Measurements from ENCODE around the gene LRCH3.

LRCH3 gene

DNA sequence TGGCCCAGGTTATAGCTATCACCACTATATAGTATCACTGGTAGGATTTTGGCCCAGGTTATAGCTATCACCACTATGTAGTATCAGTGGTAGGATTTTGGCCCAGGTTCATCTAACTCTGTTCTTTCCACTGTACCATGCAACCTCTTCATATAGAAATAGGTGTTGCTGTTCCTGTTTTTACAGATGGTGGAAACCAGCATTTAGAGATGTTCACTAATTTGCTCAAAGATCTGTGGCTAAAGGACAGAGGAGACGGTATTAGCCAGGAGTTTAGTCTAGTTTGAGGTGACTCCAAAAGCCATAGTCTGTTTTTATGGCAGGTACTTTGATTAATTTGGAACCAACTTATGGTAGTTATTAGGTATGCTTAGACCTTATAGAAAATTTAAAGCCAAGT, 3.1 kb downstream of the LRCH3 start:
- DNase-seq, result no peak

DNA sequence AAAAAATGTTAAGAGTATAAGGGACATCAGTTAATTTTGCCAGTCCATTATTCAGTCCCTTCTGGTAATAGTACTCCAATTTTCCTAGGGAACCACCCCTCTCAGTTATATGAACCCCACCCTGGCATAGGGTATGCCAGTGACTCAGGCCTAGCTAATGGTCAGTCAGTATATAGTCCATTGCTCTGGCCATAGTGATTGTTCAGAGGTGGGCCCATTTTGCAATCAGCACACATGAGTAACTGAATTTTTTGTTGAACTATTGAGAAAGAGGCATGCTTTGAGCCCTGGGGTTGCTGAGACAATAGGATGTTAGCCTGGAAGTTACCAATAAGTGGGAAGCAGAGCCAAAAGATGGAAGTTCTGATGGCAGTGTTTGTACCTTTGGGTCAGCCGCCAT, 4.1 kb downstream of the LRCH3 start:
- DNase-seq, result no peak

DNA sequence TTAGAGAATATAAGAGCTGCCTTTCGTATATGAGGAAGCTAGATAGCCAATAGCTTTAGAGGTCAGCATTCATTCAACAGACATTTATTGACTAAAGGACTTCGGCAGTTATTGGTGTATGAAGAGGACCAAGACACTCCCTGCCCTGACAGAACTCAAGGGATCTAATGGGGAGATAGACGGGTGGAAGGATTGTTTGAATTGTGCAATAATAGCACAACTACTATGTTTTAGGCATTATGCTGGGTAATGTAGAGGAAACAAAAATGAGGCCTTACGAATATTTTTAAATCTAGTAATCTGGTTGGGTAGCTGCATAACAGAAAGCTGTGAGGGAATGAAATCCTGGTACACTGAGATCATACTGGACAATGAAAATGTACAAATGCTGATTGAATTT, 5.0 kb downstream of the LRCH3 start:
- no peak for DNase-seq

DNA sequence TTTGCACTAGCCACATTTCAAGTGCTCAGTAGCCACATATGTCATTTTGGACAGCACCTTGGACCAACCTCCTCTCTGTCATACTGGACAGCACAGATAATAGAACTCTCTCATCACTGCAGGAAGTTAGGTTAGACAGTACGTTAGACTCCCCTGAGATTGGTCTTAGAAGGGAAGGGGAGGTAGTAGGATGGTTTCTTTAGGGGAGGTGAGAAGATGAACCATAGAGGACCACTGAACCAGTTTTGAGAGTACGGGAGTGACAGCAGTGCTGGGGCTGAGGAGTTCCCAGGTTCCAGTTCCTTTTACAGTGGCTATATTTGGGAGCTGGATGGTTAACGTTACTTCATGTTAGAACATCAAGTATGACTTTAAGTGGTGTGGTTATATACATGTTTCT, 7.8 kb downstream of the LRCH3 start:
- no peak for DNase-seq

DNA sequence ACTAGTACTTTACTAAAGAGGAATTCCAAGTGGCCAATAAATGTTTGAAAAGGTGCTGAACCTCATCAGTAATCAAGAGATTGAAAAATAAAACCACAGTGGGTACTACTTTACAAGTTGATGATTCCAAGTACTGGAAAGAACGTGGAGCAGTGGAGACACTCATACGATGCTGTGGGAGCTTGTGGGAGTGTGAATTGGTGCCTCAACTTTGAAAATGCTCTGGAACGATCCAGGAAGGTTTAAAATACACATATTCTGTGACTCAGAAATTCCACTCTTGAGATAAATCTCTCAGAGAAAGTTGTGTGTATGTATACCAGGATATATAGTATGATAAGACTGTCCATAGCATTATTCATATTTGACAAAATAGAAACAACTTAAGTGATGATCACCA, 9.3 kb downstream of the LRCH3 start:
- no peak for DNase-seq

DNA sequence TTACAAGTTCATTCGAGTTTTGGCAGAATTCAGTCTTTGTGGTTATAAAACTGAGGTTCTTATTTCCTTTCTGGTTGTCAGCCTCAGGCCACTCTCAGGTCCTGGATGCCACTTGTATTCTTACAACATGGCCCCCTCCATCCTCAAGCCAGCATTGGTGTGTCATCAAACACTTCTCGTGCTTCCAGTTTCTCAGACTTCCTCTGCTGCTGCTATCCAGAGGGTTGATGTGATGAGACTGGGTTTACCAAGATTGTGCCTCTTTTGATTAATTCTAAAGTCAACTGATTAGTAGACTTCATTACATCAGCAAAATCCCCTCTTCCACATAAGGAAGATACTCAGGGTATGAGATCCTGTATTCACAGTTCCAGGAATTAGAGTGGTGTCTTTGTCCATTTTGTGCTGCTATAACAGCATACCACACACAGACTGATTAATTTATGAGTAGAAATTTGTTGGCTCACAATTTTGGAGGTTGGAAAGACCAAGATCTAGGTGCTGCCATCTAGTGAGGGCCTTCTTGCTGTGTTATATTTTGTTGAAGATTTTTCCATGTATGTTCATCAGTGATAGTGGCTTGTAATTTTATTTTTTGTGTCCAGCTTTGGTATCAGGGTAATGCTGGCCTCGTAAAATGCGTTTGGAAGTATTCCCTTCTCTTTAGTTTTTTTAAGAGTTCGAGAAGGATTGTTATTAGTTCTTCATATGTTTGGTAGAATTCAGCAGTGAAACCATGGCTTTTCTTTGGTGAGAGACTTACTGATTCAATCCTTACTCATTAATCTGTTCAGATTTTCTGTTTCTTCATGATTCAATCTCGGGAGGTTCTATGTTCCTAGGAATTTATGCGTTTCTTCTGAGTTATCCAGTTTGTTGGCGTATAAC, 11.1 kb downstream of the LRCH3 start:
- DNase-seq, result no peak

DNA sequence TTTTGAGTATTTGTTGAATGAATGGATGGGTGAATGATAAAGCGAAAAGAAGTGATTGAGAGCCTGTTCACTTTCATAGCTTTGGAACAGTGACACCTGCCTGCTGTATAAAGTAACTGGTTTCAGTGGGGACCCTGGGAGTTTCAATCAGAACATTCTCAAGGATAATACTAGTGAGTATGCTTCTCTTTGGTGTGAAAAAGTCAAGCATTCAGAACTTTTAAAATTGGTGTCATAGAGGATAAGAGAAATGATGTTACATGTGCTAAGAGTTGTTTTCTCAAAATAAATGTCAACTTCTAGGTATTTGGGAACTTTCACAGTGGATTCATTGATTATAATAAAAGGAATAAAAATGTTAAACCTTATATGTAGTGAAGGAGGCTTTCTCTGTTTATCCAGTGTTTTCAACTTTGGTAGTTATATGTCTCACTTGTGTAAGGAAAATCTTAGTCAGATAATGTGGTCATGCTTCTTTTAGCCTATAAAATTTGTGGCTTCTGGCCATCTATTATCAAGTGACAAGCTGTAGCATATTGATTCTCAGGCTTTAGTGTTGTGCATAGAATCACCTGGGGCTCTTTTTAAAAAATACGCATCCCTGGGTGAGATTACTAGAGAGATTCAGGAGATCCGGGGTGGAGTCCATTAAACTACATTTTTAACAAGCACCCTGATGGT, 11.9 kb downstream of the LRCH3 start:
- DNase-seq, result no peak

GRCh38 chr3:197804511-197804910, 13.5 kb downstream of the LRCH3 start:
- DNase-seq, result no peak

GRCh38 chr3:197807969-197808587, 17.0 kb downstream of the LRCH3 start:
- DNase-seq, result no peak

- no peak for DNase-seq
These were observed 18.4 kb downstream of the LRCH3 start for GRCh38 chr3:197809356-197810020.

DNA sequence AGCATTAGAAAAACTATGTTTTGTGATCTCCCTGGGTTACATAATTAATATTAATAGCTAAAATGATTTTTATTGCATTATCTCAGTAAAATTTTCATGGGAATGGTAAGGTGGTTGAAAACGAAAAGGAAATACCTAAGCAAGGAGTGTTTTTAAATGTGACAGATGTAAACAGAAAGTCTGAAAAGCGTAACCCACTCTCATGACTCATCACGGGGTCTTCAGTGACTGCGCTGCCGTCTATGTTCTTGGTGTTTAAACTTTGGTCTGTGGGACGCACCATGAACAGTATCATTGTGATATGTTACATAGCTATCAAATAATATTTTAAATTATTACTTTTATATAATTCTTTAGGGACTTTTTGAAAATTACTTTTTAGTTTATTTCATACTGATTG, 19.8 kb downstream of the LRCH3 start:
- DNase-seq, result no peak

DNA sequence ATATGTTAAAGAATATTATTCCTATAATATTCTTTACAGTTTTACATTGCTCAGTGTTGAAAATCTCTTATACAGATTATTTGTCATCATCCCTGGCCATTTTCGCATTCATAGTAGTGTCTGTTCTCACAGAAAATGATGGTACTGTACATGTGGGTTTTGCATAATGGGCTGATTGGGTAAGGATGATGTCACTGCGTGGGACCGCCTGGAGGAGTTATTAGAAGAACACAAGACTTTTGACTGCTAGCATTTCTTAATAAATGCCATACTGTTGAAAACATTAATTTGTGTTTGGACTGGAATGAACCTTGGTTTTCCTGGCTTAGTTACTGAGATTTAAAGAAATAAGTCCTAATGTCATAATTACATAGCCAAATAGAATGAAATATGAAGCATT, 20.3 kb downstream of the LRCH3 start:
- no peak for DNase-seq

DNA sequence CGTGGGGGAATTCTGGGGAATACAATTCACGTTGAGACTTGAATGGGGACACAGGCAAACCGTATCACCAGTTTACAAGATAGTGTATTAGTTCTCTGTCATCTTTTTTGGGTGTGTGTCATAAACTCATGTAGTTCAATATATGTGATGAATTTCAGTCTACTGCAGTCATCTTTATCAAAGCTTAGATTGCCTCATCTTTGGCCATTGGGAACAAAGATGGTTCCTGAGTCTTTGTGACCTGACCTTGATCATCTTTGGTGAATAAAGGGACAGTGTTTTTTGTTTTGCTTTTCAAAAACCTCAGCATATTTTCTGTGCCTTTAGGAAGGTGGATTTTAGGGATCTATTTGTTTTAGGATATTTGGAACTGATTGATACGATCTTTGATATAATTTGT, 23.3 kb downstream of the LRCH3 start:
- no peak for DNase-seq

GRCh38 chr3:197820550-197821335, 29.7 kb downstream of the LRCH3 start:
- DNase-seq, result no peak

DNA sequence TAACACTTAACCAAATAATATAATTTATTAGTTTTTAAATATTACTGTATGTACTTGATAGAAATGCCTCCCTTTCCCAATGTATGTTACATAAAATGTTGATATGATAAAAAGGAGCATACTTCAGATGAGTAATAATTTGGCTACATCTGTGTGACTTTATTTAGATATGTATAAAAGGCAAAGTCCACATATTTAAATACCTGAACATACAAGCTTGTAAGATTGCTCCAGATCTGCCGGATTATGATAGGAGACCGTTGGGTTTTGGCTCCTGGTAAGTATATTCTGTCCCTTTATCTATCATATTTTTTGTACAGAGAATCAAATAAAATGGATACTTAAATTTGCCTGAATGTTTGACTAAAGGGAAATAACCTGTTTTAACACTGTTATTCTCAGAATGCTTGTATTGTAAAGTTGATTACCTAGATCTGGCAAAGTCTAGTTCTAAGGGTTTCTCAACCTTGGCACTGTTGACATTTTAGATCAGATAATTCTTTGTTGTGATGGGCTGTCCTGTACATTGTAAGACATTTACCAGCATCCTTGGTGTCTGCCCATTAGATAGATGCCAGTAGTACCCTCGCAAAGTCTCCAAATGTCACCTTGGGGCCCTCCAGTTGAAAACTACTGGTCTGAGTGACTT, 38.5 kb downstream of the LRCH3 start:
- no peak for DNase-seq

- no peak for DNase-seq
These were observed 39.4 kb downstream of the LRCH3 start for GRCh38 chr3:197830308-197830966.

DNA sequence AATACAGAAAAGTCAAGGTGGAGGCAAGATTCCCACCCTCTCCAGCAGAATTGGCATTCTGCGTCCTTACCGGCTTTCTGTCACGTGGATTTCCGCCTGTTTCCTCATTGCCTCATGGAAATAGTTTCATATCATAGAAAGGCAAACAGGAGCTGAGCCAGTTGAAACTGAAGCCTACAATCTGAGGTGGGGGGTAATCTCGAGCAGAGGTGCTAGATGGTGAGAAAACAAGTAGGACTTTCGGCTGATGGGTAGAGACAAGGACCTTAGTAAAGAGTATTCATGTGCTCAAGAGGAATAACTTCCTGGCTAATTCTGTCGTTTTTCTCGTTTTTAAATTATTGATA, 39.9 kb downstream of the LRCH3 start:
- DNase-seq, result no peak

- no peak for DNase-seq
These were observed 43.1 kb downstream of the LRCH3 start for GRCh38 chr3:197833930-197834715.

GRCh38 chr3:197835509-197835908, 44.5 kb downstream of the LRCH3 start:
- DNase-seq, result no peak

DNA sequence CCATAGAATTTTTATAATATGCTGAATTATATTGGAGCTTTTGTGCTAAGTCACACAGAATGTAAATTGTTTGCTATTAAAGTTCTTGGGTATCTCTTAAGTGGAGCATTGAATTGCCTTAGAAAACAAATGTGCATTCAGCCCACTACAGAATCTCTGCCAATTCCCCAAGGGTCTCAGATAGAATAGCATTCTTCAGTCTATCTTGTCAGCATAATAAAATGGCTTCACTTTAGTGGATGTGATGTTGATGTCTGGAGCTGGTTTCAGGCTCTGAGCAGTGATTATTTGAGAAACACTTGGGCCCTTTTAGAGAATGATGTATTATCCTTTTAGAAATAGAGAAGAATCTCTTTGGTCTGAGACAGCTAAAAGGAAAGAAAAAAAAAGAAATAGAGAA, 45.2 kb downstream of the LRCH3 start:
- no peak for DNase-seq

DNA sequence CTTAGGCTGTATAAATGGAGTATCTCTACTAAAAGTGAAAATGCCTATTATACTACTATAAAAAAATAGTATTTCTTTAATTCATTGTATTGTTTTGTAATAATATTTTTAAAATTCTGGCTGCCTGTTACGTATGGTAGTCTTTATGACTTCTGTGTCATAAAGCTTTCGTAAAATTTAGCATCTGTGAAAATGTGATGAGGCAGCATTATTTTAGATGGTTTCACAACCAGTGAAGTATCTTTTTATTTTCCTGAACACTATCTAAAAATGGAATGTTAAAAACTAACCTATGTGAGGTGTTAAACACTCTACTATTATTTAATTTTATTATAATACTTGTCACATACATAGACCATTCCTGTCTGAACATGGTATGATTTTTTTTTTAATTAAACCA, 46.2 kb downstream of the LRCH3 start:
- no peak for DNase-seq

All from activated CD8-positive, alpha-beta memory T cell treated with anti-CD3 and anti-CD28 coated beads for 24 hours (primary cell).